ENCODE data around the gene HS6ST2.

The HS6ST2 gene

GRCh38 chrX:132624466-132624865, 334.0 kb downstream of the HS6ST2 start:
- Histone ChIP-seq H3K4me1 (ENCODE audit: control insufficient read depth, insufficient read depth, low read length) (no peaks in the 10 kb centered on the region), H3K4me2 (ENCODE audit: low read length) (no peak overlapping the region), H3K27me3 (ENCODE audit: control insufficient read depth, insufficient read depth, low read length) (peaks cover 44% of the 10 kb centered on the region), H3K9me3 (replicated peaks; ENCODE audit: low read length) (no peaks in the 10 kb centered on the region), H3K36me3 (ENCODE audit: insufficient read depth, low read length) (no peaks in the 10 kb centered on the region), H3K9ac (ENCODE audit: low read depth, low read length) (no peak overlapping the region), H3K4me3 (ENCODE audit: low read length) (no peak overlapping the region)

GRCh38 chrX:132623942-132624341, 334.5 kb downstream of the HS6ST2 start:
- Histone ChIP-seq H3K9ac (ENCODE audit: low read depth, low read length) (no peak overlapping the region), H3K4me3 (ENCODE audit: low read length) (no peak overlapping the region), H3K36me3 (ENCODE audit: insufficient read depth, low read length) (no peaks in the 10 kb centered on the region), H3K27me3 (ENCODE audit: control insufficient read depth, insufficient read depth, low read length) (peaks cover 41% of the 10 kb centered on the region), H3K4me1 (ENCODE audit: control insufficient read depth, insufficient read depth, low read length) (no peaks in the 10 kb centered on the region), H3K9me3 (replicated peaks; ENCODE audit: low read length) (no peaks in the 10 kb centered on the region), H3K4me2 (ENCODE audit: low read length) (no peak overlapping the region)

GRCh38 chrX:132623300-132623699, 335.1 kb downstream of the HS6ST2 start:
- Histone ChIP-seq H3K4me2 (ENCODE audit: low read length) (no peak overlapping the region), H3K4me3 (ENCODE audit: low read length) (no peak overlapping the region), H3K4me1 (ENCODE audit: control insufficient read depth, insufficient read depth, low read length) (no peaks in the 10 kb centered on the region), H3K9me3 (replicated peaks; ENCODE audit: low read length) (no peaks in the 10 kb centered on the region), H3K36me3 (ENCODE audit: insufficient read depth, low read length) (no peaks in the 10 kb centered on the region), H3K9ac (ENCODE audit: low read depth, low read length) (no peak overlapping the region), H3K27me3 (ENCODE audit: control insufficient read depth, insufficient read depth, low read length) (peaks cover 44% of the 10 kb centered on the region)

GRCh38 chrX:132622130-132622529, 336.3 kb downstream of the HS6ST2 start:
- Histone ChIP-seq H3K4me2 (ENCODE audit: low read length) (no peak overlapping the region), H3K36me3 (ENCODE audit: insufficient read depth, low read length) (no peaks in the 10 kb centered on the region), H3K27me3 (ENCODE audit: control insufficient read depth, insufficient read depth, low read length) (peaks cover 44% of the 10 kb centered on the region), H3K4me3 (ENCODE audit: low read length) (no peak overlapping the region), H3K9me3 (replicated peaks; ENCODE audit: low read length) (no peaks in the 10 kb centered on the region), H3K9ac (ENCODE audit: low read depth, low read length) (no peak overlapping the region), H3K4me1 (ENCODE audit: control insufficient read depth, insufficient read depth, low read length) (no peaks in the 10 kb centered on the region)

GRCh38 chrX:132618810-132619209, 339.6 kb downstream of the HS6ST2 start:
- H3K9me3 ChIP-seq (replicated peaks; ENCODE audit: low read length): no peaks in the 10 kb centered on the region
- no peak overlapping the region for H3K4me2 ChIP-seq (ENCODE audit: low read length)
- H3K4me1 ChIP-seq (ENCODE audit: control insufficient read depth, insufficient read depth, low read length): no peaks in the 10 kb centered on the region
- peaks cover 27% of the 10 kb centered on the region for H3K27me3 ChIP-seq (ENCODE audit: control insufficient read depth, insufficient read depth, low read length)
- H3K4me3 ChIP-seq (ENCODE audit: low read length): no peak overlapping the region
- H3K36me3 ChIP-seq (ENCODE audit: insufficient read depth, low read length): no peaks in the 10 kb centered on the region
- H3K9ac ChIP-seq (ENCODE audit: low read depth, low read length): no peak overlapping the region

GRCh38 chrX:132615391-132616131, 342.9 kb downstream of the HS6ST2 start:
- H3K4me3 ChIP-seq (ENCODE audit: low read length): no peak overlapping the region
- H3K9me3 ChIP-seq (replicated peaks; ENCODE audit: low read length): no peaks in the 10 kb centered on the region
- H3K36me3 ChIP-seq (ENCODE audit: insufficient read depth, low read length): no peaks in the 10 kb centered on the region
- H3K9ac ChIP-seq (ENCODE audit: low read depth, low read length): no peak overlapping the region
- H3K4me1 ChIP-seq (ENCODE audit: control insufficient read depth, insufficient read depth, low read length): no peaks in the 10 kb centered on the region
- H3K4me2 ChIP-seq (ENCODE audit: low read length): no peak overlapping the region
- H3K27me3 ChIP-seq (ENCODE audit: control insufficient read depth, insufficient read depth, low read length): peaks cover 26% of the 10 kb centered on the region

GRCh38 chrX:132614297-132614696, 344.1 kb downstream of the HS6ST2 start:
- H3K9ac ChIP-seq (ENCODE audit: low read depth, low read length): no peak overlapping the region
- no peaks in the 10 kb centered on the region for H3K4me1 ChIP-seq (ENCODE audit: control insufficient read depth, insufficient read depth, low read length)

GRCh38 chrX:132613801-132614200, 344.6 kb downstream of the HS6ST2 start:
- Histone ChIP-seq H3K4me3 (ENCODE audit: low read length) (no peak overlapping the region), H3K4me1 (ENCODE audit: control insufficient read depth, insufficient read depth, low read length) (no peaks in the 10 kb centered on the region), H3K9ac (ENCODE audit: low read depth, low read length) (no peak overlapping the region), H3K36me3 (ENCODE audit: insufficient read depth, low read length) (no peaks in the 10 kb centered on the region), H3K27me3 (ENCODE audit: control insufficient read depth, insufficient read depth, low read length) (peaks cover 32% of the 10 kb centered on the region), H3K4me2 (ENCODE audit: low read length) (no peak overlapping the region), H3K9me3 (replicated peaks; ENCODE audit: low read length) (no peaks in the 10 kb centered on the region)

More at GRCh38 chrX:132614297-132614696, 344.1 kb downstream of the HS6ST2 start:
- Histone ChIP-seq H3K9me3 (replicated peaks; ENCODE audit: low read length) (no peaks in the 10 kb centered on the region), H3K4me2 (ENCODE audit: low read length) (no peak overlapping the region), H3K4me3 (ENCODE audit: low read length) (no peak overlapping the region), H3K36me3 (ENCODE audit: insufficient read depth, low read length) (no peaks in the 10 kb centered on the region), H3K27me3 (ENCODE audit: control insufficient read depth, insufficient read depth, low read length) (peaks cover 32% of the 10 kb centered on the region)

GRCh38 chrX:132612821-132613564, 345.4 kb downstream of the HS6ST2 start:
- Histone ChIP-seq H3K9ac (ENCODE audit: low read depth, low read length) (no peak overlapping the region), H3K27me3 (ENCODE audit: control insufficient read depth, insufficient read depth, low read length) (peaks cover 26% of the 10 kb centered on the region), H3K36me3 (ENCODE audit: insufficient read depth, low read length) (no peaks in the 10 kb centered on the region), H3K4me1 (ENCODE audit: control insufficient read depth, insufficient read depth, low read length) (no peaks in the 10 kb centered on the region), H3K9me3 (replicated peaks; ENCODE audit: low read length) (no peaks in the 10 kb centered on the region), H3K4me3 (ENCODE audit: low read length) (no peak overlapping the region), H3K4me2 (ENCODE audit: low read length) (no peak overlapping the region)

- Histone ChIP-seq H3K4me2 (ENCODE audit: low read length) (no peak overlapping the region), H3K27me3 (ENCODE audit: control insufficient read depth, insufficient read depth, low read length) (peaks cover 27% of the 10 kb centered on the region), H3K4me1 (ENCODE audit: control insufficient read depth, insufficient read depth, low read length) (no peaks in the 10 kb centered on the region)
These were observed 347.9 kb downstream of the HS6ST2 start for GRCh38 chrX:132610536-132610935.

GRCh38 chrX:132609362-132609848, 349.0 kb downstream of the HS6ST2 start:
- Histone ChIP-seq H3K9ac (ENCODE audit: low read depth, low read length) (no peak overlapping the region), H3K36me3 (ENCODE audit: insufficient read depth, low read length) (no peaks in the 10 kb centered on the region), H3K27me3 (ENCODE audit: control insufficient read depth, insufficient read depth, low read length) (peaks cover 31% of the 10 kb centered on the region), H3K4me3 (ENCODE audit: low read length) (no peak overlapping the region), H3K4me2 (ENCODE audit: low read length) (no peak overlapping the region), H3K4me1 (ENCODE audit: control insufficient read depth, insufficient read depth, low read length) (no peaks in the 10 kb centered on the region), H3K9me3 (replicated peaks; ENCODE audit: low read length) (no peaks in the 10 kb centered on the region)

More at GRCh38 chrX:132610536-132610935, 347.9 kb downstream of the HS6ST2 start:
- no peak overlapping the region for H3K9ac ChIP-seq (ENCODE audit: low read depth, low read length)
- H3K4me3 ChIP-seq (ENCODE audit: low read length): no peak overlapping the region
- H3K36me3 ChIP-seq (ENCODE audit: insufficient read depth, low read length): no peaks in the 10 kb centered on the region
- H3K9me3 ChIP-seq (replicated peaks; ENCODE audit: low read length): no peaks in the 10 kb centered on the region
